Ovary (tissue), 9 donors: Measurements from ENCODE around the gene DIDO1. TPM values are rescaled to one million over a fixed set of nuclear protein-coding genes. Genes with fewer than 3 reads are reported as not detected.
"Not testable (repeated sequence)": the region's sequence is repeated elsewhere in the genome, so short reads cannot be mapped to it uniquely, and the experiment has no call there.

ENCODE experiments used
- DNase-seq, 5 donors: peaks; one replicate each; pipeline ENCODE4 v3.0.0-alpha.2; 2019 to 2020
- H3K27ac ChIP-seq, 2 donors: fragments of 200-600 bp; one replicate each; pipeline versions ENCODE4 v1.5.1 to v1.8.0; 2019 to 2022
- H3K27me3 ChIP-seq: fragments of 200-600 bp; one replicate; pipeline ENCODE4 v1.8.0; 2022
- H3K36me3 ChIP-seq: fragments of 200-600 bp; sonication (generic); one replicate; pipeline ENCODE4 v1.5.1; 2019
- H3K4me1 ChIP-seq: one replicate; pipeline ENCODE4 v1.8.1; 2013; ENCODE audit warnings: mild to moderate bottlenecking, moderate library complexity; ENCODE audit not compliant: insufficient read depth
- H3K4me3 ChIP-seq: fragments of 200-600 bp; sonication (generic); one replicate; pipeline ENCODE4 v1.5.1; 2017
- H3K9me3 ChIP-seq, 2 donors: fragments of 200-600 bp in 1 of 2; sonication (generic) in 1 of 2; one replicate each; pipeline versions ENCODE4 v1.5.1 to v1.8.1; 2013 to 2019; ENCODE audit warnings: mild to moderate bottlenecking in 1 of 2, moderate library complexity in 1 of 2
- CTCF ChIP-seq, 3 donors: fragments of 450-650 bp in 2 of 3; fragments of 200-600 bp in 1 of 3; IDR thresholded peaks; one replicate each; pipeline versions ENCODE4 v1.5.1 to v1.8.0; 2016 to 2022; ENCODE audit warnings: antibody characterized with exemption in 3 of 3, mild to moderate bottlenecking in 1 of 3
- EP300 ChIP-seq: sonication (generic); formaldehyde crosslinking; IDR thresholded peaks from one replicate; pipeline ENCODE4 v1.6.1; 2017; ENCODE audit warnings: antibody characterized with exemption
- POLR2A ChIP-seq: fragments of 450-650 bp; IDR thresholded peaks from one replicate; pipeline ENCODE4 v1.6.1; 2017; ENCODE audit warnings: antibody characterized with exemption, mild to moderate bottlenecking, moderate library complexity
- WGBS, 3 donors: extraction: QIAGEN DNeasy Blood & Tissue Kit in 1 of 3; methylation state at CpG; one replicate each; pipeline versions ENCODE4 v1.1.5 to v1.1.7; 2013 to 2017; 5-methylcytosine and 5-hydroxymethylcytosine counted together
- intact Hi-C, 4 donors: fragments of 100-400 bp; cut with DNase I; formaldehyde crosslinking; loops; one replicate each; pipeline versions ENCODE4 v1.11.0 to v1.15.1; 2022 to 2023
- polyA plus RNA-seq, 2 donors: library from polyadenylated mRNA; stranded (reverse); fragments of 200-250 nt in 1 of 2; fragments of 350-450 nt in 1 of 2; fragmentation: Illumina TruSeq in 1 of 2; extraction: RNeasy Lipid Tissue Mini Kit (QIAGEN cat#74804) in 1 of 2; gene quantifications; one replicate each; pipeline ENCODE4 v1.2.3, GENCODE V29; 2013 to 2014
- total RNA-seq, 7 donors: library from RNA; depleted of rRNA in 2 of 7; stranded (reverse); fragments of >200 nt in 2 of 7; fragmentation: NEBNext Ultra II Directional in 3 of 7; extraction: Animal tissue kit (Norgen Biotek cat#: 25700) in 3 of 7; gene quantifications; one replicate each; pipeline versions ENCODE4 v1.1.0 to v1.2.4, GENCODE V29; 2016 to 2023
- donor health status: DM: no; HTN: no; CAD: no; lungs with moderate emphysema.
- donor health status: DM: no; HTN: no; CAD: no.
- donor health status: Bipolar disorder and iron deficiency.
- donor health status: DM: yes; HTN: yes; CAD: no.
- donor health status: DM: no; HTN: no; CAD: no.
- donor health status: DM: yes; HTN: yes; CAD: no.

The DIDO1 gene
- total and polyA plus RNA-seq, 9 donors, result 42.9 to 82.2 (median 56.2) TPM

- intact Hi-C loops, result no loop called here
- Histone ChIP-seq H3K27ac (no peak overlapping the region), H3K4me3 (no peak overlapping the region), H3K9me3 (no peaks in the 10 kb centered on the region), H3K36me3 (no peaks in the 10 kb centered on the region), H3K27me3 (no peaks in the 10 kb centered on the region), H3K4me1 (peaks cover 7% of the 10 kb centered on the region)
- WGBS, 3 donors, result 93 to 96% (median 94%) methylated on average over 25 of the region's 25 CpGs
- peak in 1 of 5 donors; percentile 31 for DNase-seq
- TF ChIP-seq POLR2A (no peak), CTCF (IDR thresholded peaks at IDR 0.05) (no peak), EP300 (no peak)
Observed at GRCh38 chr20:62856931-62857619, 69.2 kb downstream of the DIDO1 start.

GRCh38 chr20:62855120-62855519 lies 71.2 kb downstream of the DIDO1 start:
- TF ChIP-seq POLR2A (no peak), EP300 (no peak), CTCF (IDR thresholded peaks at IDR 0.05) (no peak)
- H3K4me3 ChIP-seq, result no peak overlapping the region
- no peak overlapping the region for H3K27ac ChIP-seq
- 90 to 97% (median 93%) methylated on average over 5 of the region's 5 CpGs for WGBS, 3 donors
- peaks cover 2% of the 10 kb centered on the region for H3K4me1 ChIP-seq
- H3K9me3 ChIP-seq, result no peaks in the 10 kb centered on the region
- H3K36me3 ChIP-seq, result no peaks in the 10 kb centered on the region
- intact Hi-C loops, result no loop called here
- H3K27me3 ChIP-seq, result no peaks in the 10 kb centered on the region
- DNase-seq, result no peak

GRCh38 chr20:62854121-62854520 lies 72.2 kb downstream of the DIDO1 start:
- no peaks in the 10 kb centered on the region for H3K36me3 ChIP-seq
- no peak for TF ChIP-seq CTCF (IDR thresholded peaks at IDR 0.05)
- no peak for TF ChIP-seq EP300
- TF ChIP-seq POLR2A, result no peak
- H3K9me3 ChIP-seq, result no peaks in the 10 kb centered on the region
- no peak overlapping the region for H3K27ac ChIP-seq
- WGBS, 3 donors, result 95 to 96% (median 96%) methylated on average over 13 of the region's 13 CpGs
- no peak for DNase-seq
- no peak overlapping the region for H3K4me3 ChIP-seq
- intact Hi-C loops, result no loop called here
- no peaks in the 10 kb centered on the region for H3K27me3 ChIP-seq
- no peaks in the 10 kb centered on the region for H3K4me1 ChIP-seq

- DNase-seq, result peak in 1 of 5 donors; percentile 20
- H3K27ac ChIP-seq, H3K4me1 ChIP-seq, H3K9me3 ChIP-seq, intact Hi-C loops, H3K36me3 ChIP-seq, H3K27me3 ChIP-seq, H3K4me3 ChIP-seq: not testable (repeated sequence)
- 82 to 90% (median 86%) methylated on average over 6 of the region's 6 CpGs for WGBS, 3 donors
Observed at GRCh38 chr20:62853304-62853703, 73.0 kb downstream of the DIDO1 start.

GRCh38 chr20:62852841-62853240 lies 73.5 kb downstream of the DIDO1 start:
- Histone ChIP-seq H3K4me3 (no peak overlapping the region), H3K27ac (no peak overlapping the region), H3K4me1 (no peaks in the 10 kb centered on the region), H3K9me3 (no peaks in the 10 kb centered on the region), H3K36me3 (no peaks in the 10 kb centered on the region), H3K27me3 (no peaks in the 10 kb centered on the region)
- intact Hi-C loops, result no loop called here
- WGBS, 3 donors, result 87 to 96% (median 91%) methylated on average over 12 of the region's 12 CpGs
- TF ChIP-seq CTCF (IDR thresholded peaks at IDR 0.05), result no peak
- no peak for TF ChIP-seq POLR2A
- no peak for TF ChIP-seq EP300
- no peak for DNase-seq
